ENCODE measurements around the gene CASS4.

DNA sequence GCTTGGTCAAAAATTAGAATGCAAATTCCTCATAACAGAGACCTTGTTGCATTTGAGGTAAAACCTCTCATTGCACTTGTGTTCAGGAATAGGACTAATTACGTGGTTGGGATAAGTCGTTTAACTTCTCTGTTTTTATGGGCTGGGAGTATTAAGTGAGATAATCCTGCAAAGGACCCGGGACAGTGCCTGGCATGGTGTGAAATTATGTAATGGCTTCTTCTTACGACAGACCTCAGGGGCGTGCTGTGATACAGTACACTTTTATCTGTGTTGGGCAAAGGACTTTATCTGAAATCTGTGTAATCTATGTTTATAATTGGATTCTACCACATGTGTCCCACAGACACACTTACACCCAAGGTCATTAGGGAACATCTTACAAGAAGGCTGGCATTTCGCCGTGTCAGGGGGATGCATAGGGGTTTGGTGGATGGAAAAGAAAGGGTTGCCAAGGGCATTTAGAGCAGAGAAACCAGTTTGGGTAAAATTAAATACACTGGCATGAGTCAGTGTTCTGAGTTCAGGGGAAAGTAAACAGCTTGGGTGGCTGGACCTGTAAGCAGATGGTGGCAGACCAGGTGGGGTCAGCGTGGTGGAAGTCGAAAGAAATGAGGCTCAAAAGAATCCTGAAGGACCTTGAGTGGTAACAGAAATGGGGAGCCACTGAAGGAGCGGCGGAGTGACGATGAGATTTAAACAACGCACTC, 39.2 kb downstream of the CASS4 start:
- TF ChIP-seq, protein P1, sequence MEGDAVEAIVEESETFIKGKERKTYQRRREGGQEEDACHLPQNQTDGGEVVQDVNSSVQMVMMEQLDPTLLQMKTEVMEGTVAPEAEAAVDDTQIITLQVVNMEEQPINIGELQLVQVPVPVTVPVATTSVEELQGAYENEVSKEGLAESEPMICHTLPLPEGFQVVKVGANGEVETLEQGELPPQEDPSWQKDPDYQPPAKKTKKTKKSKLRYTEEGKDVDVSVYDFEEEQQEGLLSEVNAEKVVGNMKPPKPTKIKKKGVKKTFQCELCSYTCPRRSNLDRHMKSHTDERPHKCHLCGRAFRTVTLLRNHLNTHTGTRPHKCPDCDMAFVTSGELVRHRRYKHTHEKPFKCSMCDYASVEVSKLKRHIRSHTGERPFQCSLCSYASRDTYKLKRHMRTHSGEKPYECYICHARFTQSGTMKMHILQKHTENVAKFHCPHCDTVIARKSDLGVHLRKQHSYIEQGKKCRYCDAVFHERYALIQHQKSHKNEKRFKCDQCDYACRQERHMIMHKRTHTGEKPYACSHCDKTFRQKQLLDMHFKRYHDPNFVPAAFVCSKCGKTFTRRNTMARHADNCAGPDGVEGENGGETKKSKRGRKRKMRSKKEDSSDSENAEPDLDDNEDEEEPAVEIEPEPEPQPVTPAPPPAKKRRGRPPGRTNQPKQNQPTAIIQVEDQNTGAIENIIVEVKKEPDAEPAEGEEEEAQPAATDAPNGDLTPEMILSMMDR (conservative IDR thresholded peaks at IDR 0.05 in 1 of 2, IDR thresholded peaks at IDR 0.05 in 1 of 2; ENCODE audit: extremely low read depth in 1 of 2, insufficient read depth in 1 of 2, low read depth in 1 of 2, low read length in 2 of 2) = no peak
- no peak for TF ChIP-seq EZH2 (IDR thresholded peaks at IDR 0.05; ENCODE audit: borderline replicate concordance, low read length)

Data from mammary epithelial cell (primary cell).